Glutamatergic neuron (in vitro differentiated cells): ENCODE results near the gene APOM. TPM values are rescaled to one million over a fixed set of nuclear protein-coding genes. Genes with fewer than 3 reads are reported as not detected.
A peak's percentile ranks its signal among the peaks of the same experiment; 100 is the strongest.

Source experiments
- DNase-seq: peaks from one replicate; pipeline ENCODE4 v3.0.0; 2022
- H3K27ac Mint-ChIP-seq: one replicate; pipeline ENCODE4 v1.8.0; 2020; ENCODE audit warnings: mild to moderate bottlenecking, mixed read lengths, inconsistent platforms; ENCODE audit not compliant: unreplicated experiment
- H3K27me3 Mint-ChIP-seq: one replicate; pipeline ENCODE4 v1.8.0; 2020; ENCODE audit warnings: mild to moderate bottlenecking, moderate library complexity, mixed read lengths, inconsistent platforms; ENCODE audit not compliant: unreplicated experiment
- H3K36me3 Mint-ChIP-seq: one replicate; pipeline ENCODE4 v1.8.0; 2020; ENCODE audit warnings: mild to moderate bottlenecking, mixed read lengths, inconsistent platforms; ENCODE audit not compliant: unreplicated experiment
- H3K4me1 Mint-ChIP-seq: one replicate; pipeline ENCODE4 v1.8.0; 2020; ENCODE audit warnings: mild to moderate bottlenecking, low read depth, mixed read lengths, inconsistent platforms; ENCODE audit not compliant: unreplicated experiment
- H3K4me3 Mint-ChIP-seq: one replicate; pipeline ENCODE4 v1.8.0; 2020; ENCODE audit warnings: mild to moderate bottlenecking, mixed read lengths, inconsistent platforms; ENCODE audit not compliant: unreplicated experiment
- H3K9me3 Mint-ChIP-seq: one replicate; pipeline ENCODE4 v1.8.0; 2020; ENCODE audit warnings: mild to moderate bottlenecking, moderate library complexity, mixed read lengths, inconsistent platforms; ENCODE audit not compliant: unreplicated experiment
- CTCF ChIP-seq: fragments of 200-600 bp; sonication (generic); IDR thresholded peaks from one replicate; pipeline ENCODE4 v1.5.0; 2021; ENCODE audit not compliant: partially characterized antibody, unreplicated experiment
- total RNA-seq: library from RNA; stranded (reverse); fragmentation: NEBNext Ultra II Directional; extraction: Animal tissue kit (Norgen Biotek cat#: 25700); gene quantifications from one replicate; pipeline ENCODE4 v1.2.1, GENCODE V29; 2021; ENCODE audit not compliant: unreplicated experiment

Gene APOM
- total RNA-seq, 1 donor from 2014 or later = 1.5 TPM

DNA sequence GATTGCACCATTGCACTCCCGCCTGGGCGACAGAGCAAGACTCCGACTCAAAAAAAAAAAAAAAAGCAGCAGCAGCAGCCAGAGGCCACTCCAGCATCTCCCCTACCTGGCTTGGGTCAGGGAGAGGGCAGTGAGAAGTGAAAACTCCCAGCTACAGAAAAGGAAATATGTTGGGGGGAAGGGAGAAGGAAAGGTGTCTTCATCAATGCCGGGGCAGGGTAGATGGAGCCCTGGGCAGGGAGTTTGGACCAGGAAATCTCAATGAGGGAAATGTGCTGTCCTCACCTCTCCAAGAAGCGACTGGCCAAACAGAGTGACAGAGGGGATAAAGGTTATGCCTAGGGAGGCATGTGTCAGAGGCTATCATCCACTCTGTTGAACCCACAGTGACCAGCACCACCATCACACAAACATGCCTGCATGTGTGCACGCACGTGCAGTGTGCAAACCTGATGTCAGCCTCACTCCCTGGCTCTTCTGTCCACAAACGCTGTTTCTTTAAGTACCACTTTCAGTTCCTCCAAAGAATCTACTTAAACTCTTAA, 41.5 kb upstream of the APOM start:
- DNase-seq = no peak
- Mint-ChIP-seq H3K27ac (no peak overlapping the region), H3K36me3 (no peaks in the 10 kb centered on the region), H3K9me3 (peaks cover 2% of the 10 kb centered on the region), H3K27me3 (no peaks in the 10 kb centered on the region), H3K4me3 (no peak overlapping the region), H3K4me1 (peaks cover 5% of the 10 kb centered on the region)
- no peak for TF ChIP-seq CTCF

- no peaks in the 10 kb centered on the region for H3K27me3 Mint-ChIP-seq
- peaks cover 2% of the 10 kb centered on the region for H3K9me3 Mint-ChIP-seq
- H3K36me3 Mint-ChIP-seq = no peaks in the 10 kb centered on the region
- TF ChIP-seq CTCF = no peak
- no peak within 1 kb of the TSS for H3K4me3 Mint-ChIP-seq
- H3K27ac Mint-ChIP-seq = peak within 1 kb of the TSS; percentile 59
- peaks cover 5% of the 10 kb centered on the region for H3K4me1 Mint-ChIP-seq
- no peak for DNase-seq
Measured at GRCh38 chr6:31614684-31615578, 40.8 kb upstream of the APOM start, which contains the start of gene AIF1. Gene AIF1 (plus strand): TSS chr6:31615234. CDS start chr6:31615330, 96 bp downstream.

- TF ChIP-seq CTCF = no peak
- H3K27ac Mint-ChIP-seq = no peak overlapping the region
- DNase-seq = no peak
- peaks cover 2% of the 10 kb centered on the region for H3K9me3 Mint-ChIP-seq
- H3K4me1 Mint-ChIP-seq = peaks cover 5% of the 10 kb centered on the region
- H3K36me3 Mint-ChIP-seq = no peaks in the 10 kb centered on the region
- no peaks in the 10 kb centered on the region for H3K27me3 Mint-ChIP-seq
- no peak overlapping the region for H3K4me3 Mint-ChIP-seq
Measured at GRCh38 chr6:31615748-31616147, 39.9 kb upstream of the APOM start.

- no peak for DNase-seq
- Mint-ChIP-seq H3K9me3 (peaks cover 4% of the 10 kb centered on the region), H3K27ac (no peak overlapping the region), H3K27me3 (peaks cover 6% of the 10 kb centered on the region), H3K4me1 (peaks cover 5% of the 10 kb centered on the region), H3K4me3 (peak overlapping the region; percentile 3), H3K36me3 (no peaks in the 10 kb centered on the region)
- no peak for TF ChIP-seq CTCF
Measured at GRCh38 chr6:31617010-31617409, 38.7 kb upstream of the APOM start.
